Right lobe of liver (tissue), 4 donors: ENCODE data around the gene NRIP3.

Experiments
- CTCF ChIP-seq, 4 donors: fragments of 200-600 bp in 3 of 4; fragments of 450-650 bp in 1 of 4; IDR thresholded peaks; one replicate each; pipeline versions ENCODE4 v1.5.1 to v1.8.0; 2016 to 2022; ENCODE audit warnings: antibody characterized with exemption in 4 of 4, mild to moderate bottlenecking in 2 of 4
- POLR2A ChIP-seq: fragments of 450-650 bp; IDR thresholded peaks from one replicate; pipeline ENCODE4 v1.6.1; 2017; ENCODE audit warnings: antibody characterized with exemption, mild to moderate bottlenecking
- donor health status: DM: no; HTN: no; CAD: no.
- donor health status: DM: no; HTN: no; CAD: no.
- donor health status: DM: no; HTN: yes; CAD: no.

- TF ChIP-seq CTCF (IDR thresholded peaks at IDR 0.05) (no peak), POLR2A (no peak)
Measured at GRCh38 chr11:8980485-8980884, 23.3 kb downstream of the NRIP3 start.
